Choroid plexus epithelial cell (primary cell): ENCODE data around the gene SBK1.
"Not testable (repeated sequence)": the region's sequence is repeated elsewhere in the genome, so short reads cannot be mapped to it uniquely, and the experiment has no call there.

Experiments used
- DNase-seq: peaks from one replicate; pipeline ENCODE4 v3.0.0-alpha.2; 2010; ENCODE audit warnings: low read depth
- H3K4me3 ChIP-seq: 2 replicates; pipeline ENCODE4 v1.5.1; 2011; ENCODE audit warnings: low read depth, mild to moderate bottlenecking, control low read depth, low read length, moderate library complexity
- CTCF ChIP-seq: conservative IDR thresholded peaks from 2 replicates; pipeline ENCODE4 v1.5.1; 2011; ENCODE audit warnings: low read depth, mild to moderate bottlenecking, control low read depth, inconsistent platforms, low read length, moderate library complexity

Gene SBK1

GRCh38 chr16:28326881-28327610 lies 34.7 kb downstream of the SBK1 start:
- DNase-seq, result peak; percentile 59
- no peak overlapping the region for H3K4me3 ChIP-seq
- peak; percentile 87 for TF ChIP-seq CTCF

GRCh38 chr16:28330232-28330631 lies 37.9 kb downstream of the SBK1 start:
- H3K4me3 ChIP-seq, DNase-seq: not testable (repeated sequence)

GRCh38 chr16:28330981-28331380 lies 38.7 kb downstream of the SBK1 start:
- not testable (repeated sequence) for H3K4me3 ChIP-seq, DNase-seq

- not testable (repeated sequence) for H3K4me3 ChIP-seq, DNase-seq
Observed at GRCh38 chr16:28332632-28333031, 40.3 kb downstream of the SBK1 start.

GRCh38 chr16:28335678-28336077 lies 43.4 kb downstream of the SBK1 start:
- DNase-seq, H3K4me3 ChIP-seq: not testable (repeated sequence)

GRCh38 chr16:28336940-28337710 lies 44.8 kb downstream of the SBK1 start:
- not testable (repeated sequence) for DNase-seq, H3K4me3 ChIP-seq

- not testable (repeated sequence) for DNase-seq, H3K4me3 ChIP-seq
Observed at GRCh38 chr16:28338230-28338629, 45.9 kb downstream of the SBK1 start.

- DNase-seq, H3K4me3 ChIP-seq: not testable (repeated sequence)
Observed at GRCh38 chr16:28362600-28362999, 70.3 kb downstream of the SBK1 start.

- H3K4me3 ChIP-seq, DNase-seq: not testable (repeated sequence)
Observed at GRCh38 chr16:28363408-28363807, 71.1 kb downstream of the SBK1 start, which contains the start of gene NPIPB6. TSS of gene NPIPB6 (minus strand) at chr16:28363508. CDS start at chr16:28362822, 686 bp downstream.

GRCh38 chr16:28364268-28365173 lies 72.2 kb downstream of the SBK1 start:
- not testable (repeated sequence) for H3K4me3 ChIP-seq, DNase-seq

- not testable (repeated sequence) for DNase-seq, H3K4me3 ChIP-seq
Observed at GRCh38 chr16:28367926-28368325, 75.6 kb downstream of the SBK1 start.
